Hepatocyte (in vitro differentiated cells): ENCODE data around the gene LSM6.

Experiments used
- EZH2 ChIP-seq: fragments of 200-600 bp; sonication (generic); IDR thresholded peaks from 2 replicates; pipeline ENCODE4 v1.6.1; 2016; ENCODE audit warnings: antibody characterized with exemption, mild to moderate bottlenecking, borderline replicate concordance
- TF ChIP-seq, protein P1 (sequence below): fragments of 200-600 bp; sonication (generic); IDR thresholded peaks from 2 replicates; pipeline ENCODE4 v1.5.1; 2016; ENCODE audit warnings: antibody characterized with exemption, mild to moderate bottlenecking; ENCODE audit not compliant: poor library complexity

DNA sequence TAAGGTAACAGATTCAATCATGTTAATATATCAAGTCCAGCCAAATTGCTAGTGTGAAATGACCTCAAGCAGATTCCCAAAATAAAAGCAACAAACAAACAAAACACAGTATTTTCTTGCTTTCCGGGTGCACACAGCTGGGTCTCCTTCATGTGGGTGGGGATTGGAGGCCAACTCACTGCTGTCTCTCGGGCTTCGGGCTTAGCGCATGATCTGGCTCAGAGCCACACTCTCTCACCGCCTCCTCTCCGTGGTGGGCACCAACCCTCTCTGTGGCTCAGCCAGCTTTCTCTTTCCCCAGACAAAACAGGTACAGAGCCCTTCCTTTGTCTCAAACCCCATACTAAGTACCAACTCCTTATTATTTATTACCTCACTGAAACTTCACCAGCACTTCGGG is 35.9 kb downstream of the LSM6 start:
- TF ChIP-seq, protein P1, sequence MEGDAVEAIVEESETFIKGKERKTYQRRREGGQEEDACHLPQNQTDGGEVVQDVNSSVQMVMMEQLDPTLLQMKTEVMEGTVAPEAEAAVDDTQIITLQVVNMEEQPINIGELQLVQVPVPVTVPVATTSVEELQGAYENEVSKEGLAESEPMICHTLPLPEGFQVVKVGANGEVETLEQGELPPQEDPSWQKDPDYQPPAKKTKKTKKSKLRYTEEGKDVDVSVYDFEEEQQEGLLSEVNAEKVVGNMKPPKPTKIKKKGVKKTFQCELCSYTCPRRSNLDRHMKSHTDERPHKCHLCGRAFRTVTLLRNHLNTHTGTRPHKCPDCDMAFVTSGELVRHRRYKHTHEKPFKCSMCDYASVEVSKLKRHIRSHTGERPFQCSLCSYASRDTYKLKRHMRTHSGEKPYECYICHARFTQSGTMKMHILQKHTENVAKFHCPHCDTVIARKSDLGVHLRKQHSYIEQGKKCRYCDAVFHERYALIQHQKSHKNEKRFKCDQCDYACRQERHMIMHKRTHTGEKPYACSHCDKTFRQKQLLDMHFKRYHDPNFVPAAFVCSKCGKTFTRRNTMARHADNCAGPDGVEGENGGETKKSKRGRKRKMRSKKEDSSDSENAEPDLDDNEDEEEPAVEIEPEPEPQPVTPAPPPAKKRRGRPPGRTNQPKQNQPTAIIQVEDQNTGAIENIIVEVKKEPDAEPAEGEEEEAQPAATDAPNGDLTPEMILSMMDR = no peak
- no peak for TF ChIP-seq EZH2
